Upper lobe of left lung (tissue), 6 donors: ENCODE data around the gene MIF4GD. TPM values are rescaled to one million over a fixed set of nuclear protein-coding genes. Genes with fewer than 3 reads are reported as not detected.
"Not testable (repeated sequence)": the region's sequence is repeated elsewhere in the genome, so short reads cannot be mapped to it uniquely, and the experiment has no call there.

Experiments used
- ATAC-seq, 2 donors: fragments of 200-7000 bp; cut with Tn5 transposase; one replicate each; pipeline ENCODE4 v1.9.1; 2022; ENCODE audit warnings: mild to moderate bottlenecking in 2 of 2, moderate library complexity in 2 of 2; ENCODE audit not compliant: low FRiP score in 2 of 2
- DNase-seq, 2 donors: peaks; one replicate each; pipeline ENCODE4 v3.0.0-alpha.2; 2019 to 2020
- H3K27ac ChIP-seq, 4 donors: fragments of 200-600 bp; sonication (generic); one replicate each; pipeline ENCODE4 v1.5.1; 2016 to 2019
- H3K27me3 ChIP-seq, 4 donors: fragments of 200-600 bp; sonication (generic); one replicate each; pipeline ENCODE4 v1.5.1; 2017 to 2019
- H3K36me3 ChIP-seq, 4 donors: fragments of 200-600 bp; sonication (generic); one replicate each; pipeline ENCODE4 v1.5.1; 2016 to 2019
- H3K4me1 ChIP-seq, 4 donors: fragments of 200-600 bp; sonication (generic); one replicate each; pipeline ENCODE4 v1.5.1; 2018 to 2019
- H3K4me3 ChIP-seq, 4 donors: fragments of 200-600 bp; sonication (generic); one replicate each; pipeline ENCODE4 v1.5.1; 2017 to 2019; ENCODE audit warnings: mild to moderate bottlenecking in 2 of 4, moderate library complexity in 1 of 4
- H3K9me3 ChIP-seq, 4 donors: fragments of 200-600 bp; sonication (generic); one replicate each; pipeline ENCODE4 v1.5.1; 2018 to 2019
- EP300 ChIP-seq, 4 donors: sonication (generic); formaldehyde crosslinking; IDR thresholded peaks; one replicate each; pipeline ENCODE4 v1.5.1; 2017; ENCODE audit warnings: antibody characterized with exemption in 4 of 4, control low read depth in 2 of 4
- POLR2A ChIP-seq, 4 donors: fragments of 450-650 bp; IDR thresholded peaks; one replicate each; pipeline ENCODE4 v1.5.1; 2016 to 2017; ENCODE audit warnings: antibody characterized with exemption in 4 of 4, mild to moderate bottlenecking in 2 of 4
- POLR2AphosphoS5 ChIP-seq, 2 donors: sonication (generic); formaldehyde crosslinking; IDR thresholded peaks; one replicate each; pipeline ENCODE4 v1.5.1; 2017; ENCODE audit warnings: antibody characterized with exemption in 2 of 2
- WGBS, 2 donors: methylation state at CpG; one replicate each; pipeline ENCODE4 v1.1.5; 2017 to 2018; 5-methylcytosine and 5-hydroxymethylcytosine counted together
- total RNA-seq, 6 donors: library from RNA; depleted of rRNA in 4 of 6; stranded (reverse); fragments of >200 nt in 4 of 6; gene quantifications; one replicate each; pipeline versions ENCODE4 v1.1.0 to v1.2.1, GENCODE V29; 2016 to 2021
- TF ChIP-seq, protein P1 (sequence below), 6 experiments: fragments of 450-650 bp in 4 of 6; fragments of 200-600 bp in 2 of 6; sonication (generic) in 2 of 6; IDR thresholded peaks; one replicate each; pipeline ENCODE4 v1.5.1; 2016 to 2019; ENCODE audit warnings: antibody characterized with exemption in 6 of 6
- donor health status: DM: no; HTN: no; CAD: no; lungs with moderate emphysema.
- donor health status: DM: no; HTN: yes; CAD: no; lungs with severe emphysema.

The MIF4GD gene
- total RNA-seq, 6 donors from 2014 or later = 19.9 to 42.8 (median 36.2) TPM

DNA sequence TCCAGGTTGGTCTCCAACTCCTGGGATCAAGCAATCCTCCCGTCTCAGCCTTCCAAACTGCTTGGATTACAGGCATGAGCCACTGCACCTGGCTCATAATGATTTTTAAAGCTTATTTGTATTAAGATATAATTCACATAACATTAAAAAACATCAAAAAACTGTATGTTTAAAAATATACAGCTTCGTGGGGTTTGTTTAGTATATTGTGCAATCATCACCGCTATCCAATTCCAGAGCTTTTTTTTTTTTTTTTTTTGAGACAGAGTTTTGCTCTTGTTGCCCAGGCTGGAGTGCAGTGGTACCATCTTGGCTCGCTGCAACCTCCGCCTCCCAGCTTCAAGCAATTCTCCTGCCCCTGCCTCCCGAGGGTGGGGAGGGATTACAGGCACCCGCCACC is 29.2 kb upstream of the MIF4GD start:
- 62 to 78% methylated on average over 7 of the region's 7 CpGs for WGBS, 2 donors
- TF ChIP-seq, protein P1, sequence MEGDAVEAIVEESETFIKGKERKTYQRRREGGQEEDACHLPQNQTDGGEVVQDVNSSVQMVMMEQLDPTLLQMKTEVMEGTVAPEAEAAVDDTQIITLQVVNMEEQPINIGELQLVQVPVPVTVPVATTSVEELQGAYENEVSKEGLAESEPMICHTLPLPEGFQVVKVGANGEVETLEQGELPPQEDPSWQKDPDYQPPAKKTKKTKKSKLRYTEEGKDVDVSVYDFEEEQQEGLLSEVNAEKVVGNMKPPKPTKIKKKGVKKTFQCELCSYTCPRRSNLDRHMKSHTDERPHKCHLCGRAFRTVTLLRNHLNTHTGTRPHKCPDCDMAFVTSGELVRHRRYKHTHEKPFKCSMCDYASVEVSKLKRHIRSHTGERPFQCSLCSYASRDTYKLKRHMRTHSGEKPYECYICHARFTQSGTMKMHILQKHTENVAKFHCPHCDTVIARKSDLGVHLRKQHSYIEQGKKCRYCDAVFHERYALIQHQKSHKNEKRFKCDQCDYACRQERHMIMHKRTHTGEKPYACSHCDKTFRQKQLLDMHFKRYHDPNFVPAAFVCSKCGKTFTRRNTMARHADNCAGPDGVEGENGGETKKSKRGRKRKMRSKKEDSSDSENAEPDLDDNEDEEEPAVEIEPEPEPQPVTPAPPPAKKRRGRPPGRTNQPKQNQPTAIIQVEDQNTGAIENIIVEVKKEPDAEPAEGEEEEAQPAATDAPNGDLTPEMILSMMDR (IDR thresholded peaks at IDR 0.05) = no peak
- TF ChIP-seq POLR2AphosphoS5 (IDR thresholded peaks at IDR 0.05) = no peak
- TF ChIP-seq EP300 (IDR thresholded peaks at IDR 0.05) = no peak

DNA sequence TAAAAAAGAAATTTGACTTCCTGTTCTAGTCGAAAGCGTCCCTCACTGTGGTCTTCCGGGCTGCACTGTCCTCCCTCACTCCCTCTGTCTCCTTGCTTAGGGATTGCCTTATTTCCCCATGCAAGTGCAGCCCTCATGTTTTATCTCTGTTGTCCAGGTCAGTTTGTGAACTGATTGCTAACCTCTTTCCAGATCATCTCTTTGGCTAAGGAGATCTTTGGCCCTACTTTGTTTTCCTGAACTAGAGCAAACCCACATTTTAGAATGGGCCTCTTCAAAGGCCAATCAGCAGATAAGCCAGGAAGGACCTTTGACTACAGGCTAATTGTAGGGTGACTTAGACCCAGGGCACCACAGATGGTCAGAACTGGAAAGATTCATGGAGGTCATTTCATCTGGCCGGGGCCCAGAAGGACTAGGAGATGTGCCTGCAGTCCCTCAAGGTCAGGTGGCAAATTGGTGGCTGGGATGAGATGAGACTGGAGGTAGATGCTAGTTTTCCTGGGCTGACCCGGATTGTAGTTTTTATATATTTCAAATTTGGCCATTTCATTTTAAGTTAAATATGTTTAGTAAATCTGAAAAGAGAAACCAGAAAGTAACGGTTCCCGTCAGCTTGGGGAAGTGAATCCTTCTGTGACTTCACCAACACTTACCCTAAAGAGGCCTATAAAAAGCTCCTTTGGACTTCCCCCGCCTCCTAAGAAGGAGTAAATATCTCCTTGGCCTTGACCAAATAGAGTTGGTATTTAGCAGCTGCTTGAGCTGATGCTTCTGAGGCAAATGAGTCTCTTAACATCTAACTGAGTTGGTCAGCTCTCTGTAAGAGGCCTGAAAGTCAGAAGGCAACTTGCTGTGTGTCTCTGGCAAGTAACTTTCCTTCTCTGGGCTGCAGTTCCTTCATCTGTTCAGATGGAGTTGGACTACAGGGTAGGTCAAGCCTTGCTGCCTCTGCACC is 24.4 kb upstream of the MIF4GD start:
- peaks cover 0 to 15% (median 3%) of the 10 kb centered on the region in 4 donors for H3K4me1 ChIP-seq
- ATAC-seq (peak; percentile 61 to 82), DNase-seq (no peak)
- no peaks in the 10 kb centered on the region for H3K36me3 ChIP-seq
- 53 to 70% methylated on average over 8 of the region's 8 CpGs for WGBS, 2 donors
- TF ChIP-seq, protein P1 (IDR thresholded peaks at IDR 0.05) = no peak
- no peak for TF ChIP-seq POLR2AphosphoS5 (IDR thresholded peaks at IDR 0.05)
- TF ChIP-seq EP300 (IDR thresholded peaks at IDR 0.05) = peak in 2 of 4 donors; percentile 3 to 11
- TF ChIP-seq POLR2A (IDR thresholded peaks at IDR 0.05) = peak in 1 of 4 donors; percentile 59
- no peaks in the 10 kb centered on the region for H3K9me3 ChIP-seq
- H3K27me3 ChIP-seq = no peaks in the 10 kb centered on the region
- H3K27ac ChIP-seq = peak overlapping the region; percentile 81 to 85 (median 83)
- H3K4me3 ChIP-seq = no peak overlapping the region

More for the DNA sequence above, 29.2 kb upstream of the MIF4GD start:
- peak overlapping the region in 1 of 4 donors; percentile 67 for H3K27ac ChIP-seq
- H3K9me3 ChIP-seq = no peaks in the 10 kb centered on the region
- no peak for DNase-seq
- peaks cover 0 to 12% (median 5%) of the 10 kb centered on the region in 4 donors for H3K4me1 ChIP-seq
- no peak overlapping the region for H3K4me3 ChIP-seq
- H3K27me3 ChIP-seq = no peaks in the 10 kb centered on the region
- no peak for ATAC-seq
- no peaks in the 10 kb centered on the region for H3K36me3 ChIP-seq

DNA sequence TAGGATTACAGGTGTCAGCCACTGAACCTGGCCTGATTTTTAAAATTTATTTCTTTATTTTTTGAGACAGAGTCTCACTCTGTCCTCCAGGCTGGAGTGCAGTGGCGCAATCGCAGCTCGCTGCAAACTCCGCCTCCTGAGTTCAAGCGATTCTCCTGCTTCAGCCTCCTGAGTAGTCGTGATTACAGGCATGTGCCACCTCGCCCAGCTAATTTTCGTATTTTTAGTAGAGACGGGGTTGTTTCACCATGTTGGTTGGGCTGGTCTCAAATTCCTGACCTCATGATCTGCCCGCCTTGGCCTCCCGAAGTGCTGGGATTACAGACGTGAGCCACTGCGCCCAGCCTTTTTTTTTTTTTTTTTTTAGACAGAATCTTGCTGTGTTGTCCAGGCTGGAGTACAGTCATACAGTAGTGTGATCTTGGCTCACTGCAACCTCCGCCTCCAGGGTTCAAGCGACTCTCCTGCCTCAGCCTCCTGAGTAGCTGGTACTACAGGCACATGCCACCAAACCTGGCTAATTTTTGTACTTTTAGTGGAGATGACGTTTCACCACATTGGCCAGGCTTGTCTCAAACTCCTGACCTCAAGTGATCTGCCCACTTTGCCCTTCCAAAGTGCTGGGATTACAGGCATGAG is 21.9 kb upstream of the MIF4GD start:
- 32 to 61% methylated on average over 16 of the region's 16 CpGs for WGBS, 2 donors
- H3K4me3 ChIP-seq, H3K9me3 ChIP-seq, H3K36me3 ChIP-seq, ATAC-seq, H3K27me3 ChIP-seq: not testable (repeated sequence)
- DNase-seq = peak; percentile 77 to 82
- Histone ChIP-seq H3K27ac (peak overlapping the region in 3 of 4 donors; percentile 43 to 68 (median 66)), H3K4me1 (peaks cover 8 to 23% (median 13%) of the 10 kb centered on the region in 4 donors)
- TF ChIP-seq POLR2A (IDR thresholded peaks at IDR 0.05) = peak in 1 of 4 donors; percentile 30

DNA sequence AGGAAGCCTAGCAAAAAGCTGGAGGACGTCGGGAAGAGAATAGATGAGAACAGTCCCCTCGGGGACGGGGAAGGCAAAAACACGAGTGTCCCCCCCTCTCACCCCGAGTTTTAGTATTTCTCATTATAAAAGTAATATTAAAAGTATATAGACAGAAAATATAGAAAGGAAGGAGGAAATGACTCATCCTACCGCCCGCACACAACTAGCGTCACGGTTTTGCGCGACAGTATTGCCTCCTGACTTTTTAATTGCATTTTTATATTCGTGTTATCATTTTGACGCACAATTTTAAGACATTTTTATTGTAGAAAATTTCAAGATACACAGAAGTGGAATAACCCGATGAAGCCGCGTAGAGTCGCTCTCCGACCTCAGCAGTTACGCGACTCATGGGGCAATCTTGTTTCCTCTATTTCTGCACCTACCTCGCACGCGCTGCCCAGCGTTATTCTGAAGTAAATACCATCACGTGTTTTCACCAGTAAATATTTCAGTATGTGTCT is 18.9 kb upstream of the MIF4GD start:
- H3K4me1 ChIP-seq = peaks cover 8 to 11% (median 10%) of the 10 kb centered on the region in 4 donors
- peak; percentile 61 to 62 for ATAC-seq
- 4 to 5% methylated on average over 26 of the region's 26 CpGs for WGBS, 2 donors
- peak overlapping the region; percentile 88 to 97 (median 94) for H3K27ac ChIP-seq
- DNase-seq = peak in 1 of 2 donors; percentile 80
- peaks cover 0 to 14% (median 5%) of the 10 kb centered on the region in 4 donors for H3K36me3 ChIP-seq
- peak overlapping the region; percentile 72 to 96 (median 84) for H3K4me3 ChIP-seq
- no peaks in the 10 kb centered on the region for H3K9me3 ChIP-seq
- TF ChIP-seq, protein P1 (IDR thresholded peaks at IDR 0.05) = peak in 1 of 6 experiments; percentile 1
- TF ChIP-seq POLR2AphosphoS5 (IDR thresholded peaks at IDR 0.05) (no peak), POLR2A (IDR thresholded peaks at IDR 0.05) (peak in 1 of 4 donors; percentile 10), EP300 (IDR thresholded peaks at IDR 0.05) (no peak)
- no peaks in the 10 kb centered on the region for H3K27me3 ChIP-seq
